Mononuclear cell (primary cell): Measurements from ENCODE around the gene WDR27. TPM values are rescaled to one million over a fixed set of nuclear protein-coding genes. Genes with fewer than 3 reads are reported as not detected.

Source experiments
- H3K27me3 ChIP-seq: 2 replicates; pipeline ENCODE4 v1.6.0; 2011; ENCODE audit warnings: low read length, control low read depth; ENCODE audit not compliant: insufficient read depth
- H3K4me1 ChIP-seq: 2 replicates; pipeline ENCODE4 v1.5.1; 2011; ENCODE audit warnings: mild to moderate bottlenecking, low read length, control low read depth; ENCODE audit not compliant: insufficient read depth
- H3K4me3 ChIP-seq: 2 replicates; pipeline ENCODE4 v1.5.1; 2011; ENCODE audit warnings: mild to moderate bottlenecking, low read length, moderate library complexity
- H3K9me3 ChIP-seq: 2 replicates; pipeline ENCODE4 v1.5.1; 2011; ENCODE audit warnings: low read depth, mild to moderate bottlenecking, control low read depth, low read length
- total RNA-seq: library from RNA; depleted of rRNA; stranded (reverse); fragments of >200 nt; gene quantifications from one replicate; pipeline ENCODE4 v1.2.3, GENCODE V29; 2012

WDR27 gene
- total RNA-seq, 1 donor = 8.3 TPM

DNA sequence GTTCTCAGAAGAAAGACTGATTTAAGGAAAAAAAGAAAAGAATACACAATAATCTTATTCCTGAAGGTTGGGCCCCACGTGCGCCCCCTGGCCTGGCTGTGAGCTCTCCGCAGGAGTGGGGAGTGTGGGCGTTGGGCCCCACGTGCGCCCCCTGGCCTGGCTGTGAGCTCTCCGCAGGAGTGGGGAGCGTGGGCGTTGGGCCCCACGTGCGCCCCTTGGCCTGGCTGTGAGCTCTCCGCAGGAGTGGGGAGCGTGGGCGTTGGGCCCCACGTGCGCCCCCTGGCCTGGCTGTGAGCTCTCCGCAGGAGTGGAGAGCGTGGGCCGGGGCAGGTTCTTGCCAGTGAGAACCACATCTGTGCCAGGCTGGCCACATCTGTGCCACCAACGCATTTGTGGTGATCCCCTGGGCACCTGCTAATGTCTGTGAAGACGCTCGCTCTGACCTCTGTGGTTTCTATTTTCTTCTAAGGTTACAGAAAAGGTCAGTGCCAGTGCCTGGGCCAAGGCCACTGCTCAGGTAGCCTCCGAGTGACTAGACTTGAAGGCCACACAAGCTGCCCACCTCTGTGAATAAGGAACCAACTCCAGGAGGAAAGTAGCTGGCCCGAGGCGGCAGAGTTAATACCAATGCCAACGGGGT is 41.0 kb downstream of the WDR27 start:
- no peaks in the 10 kb centered on the region for H3K4me1 ChIP-seq
- H3K27me3 ChIP-seq = no peaks in the 10 kb centered on the region
- no peak overlapping the region for H3K4me3 ChIP-seq
- H3K9me3 ChIP-seq = no peaks in the 10 kb centered on the region

DNA sequence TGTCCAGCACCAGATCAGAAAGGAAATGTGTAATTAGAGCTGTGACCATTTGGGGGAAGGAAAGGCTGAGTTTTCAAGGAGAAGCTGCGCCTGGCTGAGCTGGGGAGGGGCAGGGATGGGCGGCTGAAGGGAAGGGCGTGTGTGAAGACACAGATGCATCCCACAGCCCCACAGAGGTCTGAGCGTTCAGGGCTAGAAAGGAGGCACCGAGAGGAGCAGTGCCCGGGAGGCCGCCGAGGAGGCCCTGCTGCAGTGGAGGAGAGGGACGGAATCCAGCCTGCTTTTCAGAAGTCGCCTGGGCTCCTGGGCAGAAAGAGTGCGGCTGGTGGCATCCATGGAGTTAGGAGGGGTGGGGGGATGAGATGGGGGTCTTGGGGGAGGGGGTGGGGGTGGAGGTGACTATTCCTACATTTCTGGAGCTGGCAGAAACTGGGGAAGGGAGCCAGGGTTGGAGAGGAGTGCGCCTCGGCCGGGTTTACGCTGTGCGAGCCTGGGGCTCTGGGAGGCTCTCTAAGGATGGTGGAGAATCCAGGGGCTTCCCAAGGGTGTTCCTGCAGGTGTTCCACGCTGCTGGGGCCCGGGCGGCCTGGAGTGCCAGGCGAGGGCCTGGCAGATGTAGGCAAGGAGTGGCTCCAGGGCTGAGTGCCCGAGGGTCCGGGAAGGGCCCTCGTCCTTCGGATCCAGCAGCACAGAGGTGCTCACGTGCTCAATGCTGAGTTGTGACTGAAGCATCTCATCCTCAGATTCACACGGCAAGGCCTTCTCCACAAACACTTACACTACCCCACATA is 41.8 kb downstream of the WDR27 start:
- Histone ChIP-seq H3K4me1 (no peaks in the 10 kb centered on the region), H3K27me3 (no peaks in the 10 kb centered on the region), H3K9me3 (no peaks in the 10 kb centered on the region), H3K4me3 (no peak overlapping the region)

DNA sequence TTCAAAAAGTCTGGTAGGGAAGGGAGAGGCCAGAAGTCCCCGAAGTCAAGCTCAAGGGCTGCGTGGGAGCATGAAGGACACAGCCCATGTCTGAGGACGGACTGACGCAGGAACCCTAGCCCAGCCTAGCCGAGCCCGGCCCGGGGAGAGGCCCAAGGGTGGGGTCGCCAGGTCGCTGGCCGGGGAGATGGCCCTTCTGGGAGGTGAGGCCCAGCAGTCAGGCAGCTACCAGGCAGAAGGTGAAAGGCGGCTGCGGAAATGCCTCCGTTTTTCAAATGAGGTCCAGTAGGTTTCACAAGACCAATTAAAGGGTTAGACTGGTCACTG is 44.6 kb downstream of the WDR27 start:
- Histone ChIP-seq H3K4me3 (no peak overlapping the region), H3K4me1 (no peaks in the 10 kb centered on the region), H3K27me3 (no peaks in the 10 kb centered on the region), H3K9me3 (no peaks in the 10 kb centered on the region)

DNA sequence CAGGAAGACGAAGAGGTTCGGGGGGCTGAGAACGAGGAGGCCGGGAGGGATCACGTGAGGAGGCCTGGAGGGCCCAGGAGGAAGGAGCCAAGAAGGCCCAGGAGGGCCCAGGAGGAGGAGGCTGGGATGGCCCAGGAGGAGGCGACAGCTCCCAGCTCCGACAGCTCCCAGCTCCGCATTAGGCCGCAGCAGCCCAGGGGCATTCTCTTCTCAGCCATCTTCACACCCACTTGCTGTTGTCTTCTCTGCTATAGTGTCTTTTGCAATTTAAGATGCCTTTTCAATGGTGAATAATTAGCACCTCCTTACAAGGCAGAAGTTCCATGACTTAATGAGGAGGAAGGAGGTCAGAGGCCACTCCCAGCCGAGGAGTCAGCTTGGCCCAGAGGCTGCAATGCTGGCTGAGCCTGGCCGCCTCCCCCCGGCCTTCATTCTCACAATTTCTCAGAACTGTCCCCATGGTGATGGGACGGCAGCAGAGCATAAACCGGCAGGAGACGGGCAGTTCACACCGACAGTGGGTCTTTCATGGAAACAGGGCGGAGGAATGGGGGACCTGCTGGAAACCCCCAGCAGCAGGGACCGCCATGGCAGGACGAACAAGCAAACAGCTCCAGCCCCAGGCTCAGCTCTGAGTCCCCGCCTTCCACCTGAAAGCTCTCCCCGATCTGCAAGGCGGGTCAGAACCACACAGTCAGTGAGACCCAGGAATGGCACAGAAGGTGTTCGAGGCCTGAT is 45.1 kb downstream of the WDR27 start:
- Histone ChIP-seq H3K4me1 (no peaks in the 10 kb centered on the region), H3K27me3 (no peaks in the 10 kb centered on the region), H3K4me3 (no peak overlapping the region), H3K9me3 (no peaks in the 10 kb centered on the region)

DNA sequence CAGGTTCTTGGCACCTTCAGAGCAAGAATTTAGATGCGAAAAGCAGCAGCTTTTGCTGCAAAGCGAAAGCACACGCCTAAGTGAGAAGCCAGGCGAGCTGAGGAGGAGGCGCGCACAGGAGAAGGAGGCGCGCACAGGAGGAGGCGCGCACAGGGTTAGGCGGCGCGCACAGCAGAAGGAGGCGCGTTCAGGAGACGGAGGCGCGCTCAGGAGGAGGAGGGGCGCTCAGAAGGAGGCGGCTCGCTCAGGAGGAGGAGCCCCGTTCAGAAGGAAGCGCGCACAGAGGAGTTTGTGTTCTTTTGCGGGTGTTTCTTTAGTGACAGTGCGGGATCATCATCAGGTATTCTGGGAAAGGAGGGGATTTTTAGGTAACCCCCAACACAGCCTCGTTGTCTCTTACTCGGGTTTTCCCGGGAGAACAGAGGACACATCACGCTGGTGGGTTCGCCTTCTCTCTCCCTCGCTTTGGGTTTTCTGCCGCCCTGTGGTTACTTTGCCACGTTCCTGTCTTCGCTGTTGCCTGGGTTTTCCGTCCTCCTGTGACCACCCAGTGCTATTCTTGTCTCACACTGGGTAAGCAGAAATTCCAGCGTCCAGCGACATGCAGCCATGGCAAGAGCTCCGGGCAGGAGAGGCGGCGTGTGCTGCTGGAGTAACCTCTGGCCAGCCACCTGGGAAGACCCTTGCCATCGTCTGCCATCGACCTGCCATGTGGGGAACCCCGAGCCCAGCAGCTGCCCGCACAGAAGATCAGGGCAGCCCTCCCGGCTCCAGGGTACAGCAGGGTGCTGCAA is 47.0 kb downstream of the WDR27 start:
- H3K4me3 ChIP-seq = peak overlapping the region; percentile 37
- H3K27me3 ChIP-seq = no peaks in the 10 kb centered on the region
- H3K9me3 ChIP-seq = no peaks in the 10 kb centered on the region
- no peaks in the 10 kb centered on the region for H3K4me1 ChIP-seq

DNA sequence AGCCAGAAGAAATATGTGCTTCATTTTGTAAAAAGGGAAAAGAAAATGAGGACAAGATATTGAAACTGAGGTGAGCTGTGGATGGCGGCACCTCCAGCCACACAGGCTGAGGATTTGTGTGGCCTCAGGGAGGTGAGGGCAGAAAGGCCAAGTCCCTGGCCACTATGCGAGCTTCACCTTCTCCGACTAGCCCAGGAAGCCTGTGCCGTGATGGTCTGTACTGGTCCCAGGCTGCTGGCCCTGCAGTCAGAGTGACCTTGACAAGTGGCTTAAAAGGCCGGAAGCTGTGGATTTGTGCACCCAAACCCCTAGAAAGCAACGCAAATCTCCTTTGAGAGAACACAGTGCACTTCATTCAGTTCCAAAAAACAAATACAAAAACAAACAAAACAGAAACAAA is 48.1 kb downstream of the WDR27 start:
- H3K9me3 ChIP-seq = no peaks in the 10 kb centered on the region
- no peaks in the 10 kb centered on the region for H3K4me1 ChIP-seq
- no peaks in the 10 kb centered on the region for H3K27me3 ChIP-seq
- no peak overlapping the region for H3K4me3 ChIP-seq

DNA sequence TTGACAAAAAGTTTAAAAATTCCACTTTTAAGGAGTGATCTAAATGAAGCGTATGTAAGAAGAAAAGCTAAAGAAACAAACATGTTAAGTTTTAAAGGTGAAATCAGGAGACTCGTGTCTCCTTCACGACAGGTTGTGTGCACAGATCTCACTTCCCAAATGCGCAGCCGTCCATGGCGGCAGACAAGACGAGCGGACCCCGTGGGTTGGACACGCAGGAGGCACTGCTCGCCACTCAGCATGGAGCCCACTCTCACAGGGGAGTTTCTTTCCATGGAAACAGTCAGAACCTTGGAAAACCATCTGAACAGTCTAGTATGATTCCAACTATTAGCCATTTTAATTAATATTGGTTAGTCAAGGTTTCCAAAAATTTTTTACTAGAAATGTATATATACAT is 48.9 kb downstream of the WDR27 start:
- no peaks in the 10 kb centered on the region for H3K4me1 ChIP-seq
- H3K9me3 ChIP-seq = no peaks in the 10 kb centered on the region
- no peaks in the 10 kb centered on the region for H3K27me3 ChIP-seq
- no peak overlapping the region for H3K4me3 ChIP-seq

DNA sequence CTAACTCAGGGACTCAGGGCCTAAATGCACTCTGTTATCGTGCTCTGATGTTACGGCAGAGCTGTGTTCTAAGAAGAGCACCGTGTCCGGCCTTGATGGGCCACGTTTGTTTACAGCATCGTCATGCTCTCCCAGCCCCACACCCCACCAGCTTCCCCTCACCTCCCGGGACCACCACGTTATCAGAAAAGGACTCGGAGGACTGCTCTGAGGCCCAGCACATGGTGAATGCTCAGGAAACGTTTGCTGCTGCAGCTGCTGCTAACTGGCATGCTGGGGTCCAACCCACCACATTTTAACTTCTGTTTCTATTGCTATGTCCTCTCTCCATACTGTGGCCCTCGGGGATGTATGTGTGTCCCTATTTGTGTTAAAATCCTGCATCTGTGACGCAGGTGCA is 50.3 kb downstream of the WDR27 start:
- Histone ChIP-seq H3K9me3 (no peaks in the 10 kb centered on the region), H3K27me3 (no peaks in the 10 kb centered on the region), H3K4me1 (no peaks in the 10 kb centered on the region), H3K4me3 (no peak overlapping the region)

DNA sequence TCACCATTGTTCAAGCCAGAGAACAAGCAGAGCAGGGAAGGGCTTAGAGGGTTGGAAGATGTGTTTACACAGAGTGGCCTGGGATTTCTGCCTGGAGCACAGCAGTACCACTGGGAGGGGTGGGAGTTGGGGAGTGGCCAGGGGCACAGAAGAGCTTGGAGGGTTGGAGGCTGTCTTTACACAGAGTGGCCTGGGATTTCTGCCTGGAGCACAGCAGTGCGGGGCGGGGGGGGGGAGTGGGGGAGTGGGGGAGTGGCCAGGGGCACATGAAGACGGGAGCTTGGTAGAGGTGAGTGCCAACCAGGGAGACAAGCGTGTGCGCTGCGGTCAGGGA is 50.9 kb downstream of the WDR27 start:
- Histone ChIP-seq H3K4me1 (no peaks in the 10 kb centered on the region), H3K27me3 (no peaks in the 10 kb centered on the region), H3K4me3 (no peak overlapping the region), H3K9me3 (no peaks in the 10 kb centered on the region)

DNA sequence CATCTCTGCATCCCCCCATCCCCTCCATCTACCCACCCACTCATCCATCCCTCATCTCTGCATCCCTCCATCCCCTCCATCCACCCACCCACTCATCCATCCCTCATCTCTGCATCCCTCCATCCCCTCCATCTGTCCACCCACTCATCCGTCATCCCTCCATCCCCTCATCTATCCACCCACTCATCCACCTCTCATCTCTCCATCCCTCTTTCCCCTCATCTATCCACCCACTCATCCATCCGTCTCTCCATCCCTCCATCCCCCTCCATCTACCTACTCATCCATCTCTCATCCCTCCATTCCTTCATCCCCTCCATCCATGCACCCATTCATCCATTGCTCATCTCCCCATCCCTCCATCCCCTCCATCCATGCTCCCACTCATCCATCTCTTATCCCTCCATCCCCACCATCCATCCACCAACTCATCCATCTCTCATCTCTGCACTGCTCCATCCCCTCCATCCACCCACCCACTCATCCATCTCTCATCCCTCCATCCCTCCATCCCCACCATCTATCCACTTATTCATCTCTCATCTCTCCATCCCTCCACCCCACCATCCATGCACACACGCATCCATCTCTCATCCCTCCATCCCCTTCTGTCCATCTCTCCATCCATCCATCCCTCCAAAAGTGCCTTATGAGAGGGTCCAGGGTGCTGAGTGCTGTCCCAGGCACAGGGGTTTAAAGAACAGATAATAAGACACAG is 51.4 kb downstream of the WDR27 start:
- H3K4me1 ChIP-seq = no peaks in the 10 kb centered on the region
- no peaks in the 10 kb centered on the region for H3K9me3 ChIP-seq
- no peaks in the 10 kb centered on the region for H3K27me3 ChIP-seq
- no peak overlapping the region for H3K4me3 ChIP-seq

DNA sequence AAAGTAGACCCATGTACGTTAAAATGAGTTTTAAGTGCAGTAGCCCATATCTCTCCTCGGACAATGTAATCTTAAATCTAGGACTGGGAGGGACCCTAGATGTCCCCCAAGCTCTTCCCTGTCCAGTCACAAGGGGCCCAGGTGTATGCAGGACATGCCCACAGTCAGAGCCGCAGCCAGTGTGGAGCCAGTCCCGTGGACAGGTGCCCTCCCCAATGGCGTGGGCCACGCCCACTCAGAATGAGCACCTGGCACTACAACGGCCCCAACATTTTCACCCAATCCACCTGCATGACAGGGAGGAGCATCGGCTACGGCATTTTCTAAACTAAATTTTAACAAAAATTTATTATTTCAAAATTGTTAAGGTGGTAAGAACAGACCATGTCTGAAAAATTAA is 53.2 kb downstream of the WDR27 start:
- no peaks in the 10 kb centered on the region for H3K9me3 ChIP-seq
- no peaks in the 10 kb centered on the region for H3K27me3 ChIP-seq
- no peak overlapping the region for H3K4me3 ChIP-seq
- no peaks in the 10 kb centered on the region for H3K4me1 ChIP-seq

DNA sequence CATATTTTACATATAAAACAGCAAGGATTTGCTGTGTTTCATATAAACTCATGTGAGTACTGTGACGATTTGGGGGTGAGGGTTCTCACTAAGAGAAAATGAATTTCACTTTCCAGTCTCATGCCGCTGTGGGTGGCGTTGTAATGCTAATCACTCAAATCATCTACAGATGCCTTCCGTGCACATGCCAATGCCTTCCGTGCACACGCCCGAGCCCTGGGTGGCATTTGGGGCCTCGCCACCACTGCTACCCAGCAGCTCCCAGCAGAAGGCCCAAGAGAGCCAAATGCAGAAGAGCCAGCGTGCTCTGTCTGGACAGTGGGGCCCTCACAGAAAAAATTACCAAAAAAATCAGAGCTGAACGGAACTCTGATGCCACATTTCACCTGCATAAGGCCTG is 53.7 kb downstream of the WDR27 start:
- H3K4me1 ChIP-seq = no peaks in the 10 kb centered on the region
- H3K9me3 ChIP-seq = no peaks in the 10 kb centered on the region
- H3K27me3 ChIP-seq = no peaks in the 10 kb centered on the region
- H3K4me3 ChIP-seq = no peak overlapping the region

DNA sequence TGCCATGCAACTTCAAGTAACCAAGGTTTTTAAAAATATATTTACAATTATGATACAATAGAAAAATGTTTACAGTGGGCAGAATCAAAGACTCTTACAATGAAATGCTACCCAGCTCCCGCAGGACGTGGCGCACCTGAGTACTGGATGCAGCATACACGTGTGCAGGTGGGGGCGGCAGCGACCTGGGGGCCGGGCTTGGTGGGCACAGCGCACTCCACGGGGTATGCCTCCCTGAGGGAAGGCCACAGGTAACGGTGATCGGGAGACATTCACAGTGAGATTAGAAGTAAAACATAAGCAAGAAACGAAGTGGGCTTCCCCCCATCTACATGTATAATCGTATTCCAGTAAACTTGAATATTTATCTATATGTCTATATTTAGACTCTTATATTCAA is 54.2 kb downstream of the WDR27 start:
- Histone ChIP-seq H3K4me1 (no peaks in the 10 kb centered on the region), H3K4me3 (no peak overlapping the region), H3K9me3 (no peaks in the 10 kb centered on the region), H3K27me3 (no peaks in the 10 kb centered on the region)

DNA sequence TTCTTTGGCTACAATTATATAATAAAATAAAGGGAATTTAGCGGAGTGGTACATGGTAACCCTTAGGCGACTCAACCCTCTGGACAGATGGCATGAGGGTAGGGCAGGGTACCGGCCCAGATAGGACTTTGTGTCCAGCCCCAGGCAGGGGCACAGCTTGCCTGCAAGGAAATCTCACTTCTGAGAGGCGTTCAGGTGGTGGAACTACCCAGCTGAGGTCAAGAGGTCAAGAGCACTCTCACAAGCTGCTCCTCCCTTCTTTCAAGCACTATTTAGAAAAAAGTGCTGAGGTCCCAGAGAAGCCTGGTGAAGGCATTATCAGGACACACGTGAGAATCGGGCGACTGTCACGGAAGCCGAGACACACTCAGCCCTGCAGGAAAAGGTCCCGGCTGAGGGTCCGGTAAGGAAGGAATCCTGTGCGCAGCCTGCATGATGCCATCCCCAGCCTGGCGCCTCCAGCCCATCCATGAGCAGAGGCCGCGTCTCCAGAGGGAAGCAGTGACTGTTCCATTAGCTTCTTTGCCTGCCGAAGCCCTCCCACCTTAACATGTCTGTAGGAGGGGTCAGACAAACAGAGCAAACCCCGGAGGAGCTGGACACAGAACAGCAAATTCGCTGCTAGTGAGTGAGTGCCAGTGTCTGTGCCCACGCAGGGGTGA is 54.8 kb downstream of the WDR27 start:
- Histone ChIP-seq H3K27me3 (no peaks in the 10 kb centered on the region), H3K4me3 (no peak overlapping the region), H3K9me3 (no peaks in the 10 kb centered on the region), H3K4me1 (no peaks in the 10 kb centered on the region)
